Suprapubic skin (tissue), 4 donors: ENCODE data around the gene USP6NL. TPM values are rescaled to one million over a fixed set of nuclear protein-coding genes. Genes with fewer than 3 reads are reported as not detected.

Experiments used
- DNase-seq, 2 donors: peaks; one replicate each; pipeline ENCODE4 v3.0.0-alpha.2; 2019; ENCODE audit warnings: low spot score in 2 of 2
- H3K27ac ChIP-seq: fragments of 200-600 bp; sonication (generic); one replicate; pipeline ENCODE4 v1.5.1; 2019
- H3K27me3 ChIP-seq: fragments of 200-600 bp; sonication (generic); one replicate; pipeline ENCODE4 v1.5.1; 2019
- H3K36me3 ChIP-seq: fragments of 200-600 bp; sonication (generic); one replicate; pipeline ENCODE4 v1.5.1; 2019
- H3K4me1 ChIP-seq: fragments of 200-600 bp; sonication (generic); one replicate; pipeline ENCODE4 v1.5.1; 2019
- H3K4me3 ChIP-seq: fragments of 200-600 bp; sonication (generic); one replicate; pipeline ENCODE4 v1.5.1; 2019; ENCODE audit warnings: mild to moderate bottlenecking
- H3K9me3 ChIP-seq: fragments of 200-600 bp; sonication (generic); one replicate; pipeline ENCODE4 v1.5.1; 2019
- EP300 ChIP-seq: sonication (generic); formaldehyde crosslinking; IDR thresholded peaks from one replicate; pipeline ENCODE4 v1.6.1; 2017; ENCODE audit warnings: antibody characterized with exemption
- POLR2A ChIP-seq, 2 donors: fragments of 450-650 bp; IDR thresholded peaks; one replicate each; pipeline ENCODE4 v1.6.1; 2017; ENCODE audit warnings: antibody characterized with exemption in 2 of 2, mild to moderate bottlenecking in 2 of 2, moderate library complexity in 2 of 2
- POLR2AphosphoS5 ChIP-seq, 3 donors: sonication (generic); formaldehyde crosslinking; IDR thresholded peaks; one replicate each; pipeline ENCODE4 v1.6.1; 2017; ENCODE audit warnings: antibody characterized with exemption in 3 of 3
- WGBS: methylation state at CpG from one replicate; pipeline ENCODE4 v1.1.5; 2018; 5-methylcytosine and 5-hydroxymethylcytosine counted together
- total RNA-seq, 4 donors: library from RNA; depleted of rRNA; stranded (reverse); fragments of >200 nt; gene quantifications; one replicate each; pipeline ENCODE4 v1.1.0, GENCODE V29; 2016
- TF ChIP-seq, protein P1 (sequence below), 2 donors: fragments of 200-600 bp in 1 of 2; fragments of 450-650 bp in 1 of 2; sonication (generic) in 1 of 2; IDR thresholded peaks; one replicate each; pipeline ENCODE4 v1.5.1; 2016 to 2019; ENCODE audit warnings: antibody characterized with exemption in 2 of 2, mild to moderate bottlenecking in 1 of 2, moderate library complexity in 1 of 2

Gene USP6NL
- total RNA-seq, 4 donors from 2014 or later = 23.2 to 33.8 (median 27.7) TPM

DNA sequence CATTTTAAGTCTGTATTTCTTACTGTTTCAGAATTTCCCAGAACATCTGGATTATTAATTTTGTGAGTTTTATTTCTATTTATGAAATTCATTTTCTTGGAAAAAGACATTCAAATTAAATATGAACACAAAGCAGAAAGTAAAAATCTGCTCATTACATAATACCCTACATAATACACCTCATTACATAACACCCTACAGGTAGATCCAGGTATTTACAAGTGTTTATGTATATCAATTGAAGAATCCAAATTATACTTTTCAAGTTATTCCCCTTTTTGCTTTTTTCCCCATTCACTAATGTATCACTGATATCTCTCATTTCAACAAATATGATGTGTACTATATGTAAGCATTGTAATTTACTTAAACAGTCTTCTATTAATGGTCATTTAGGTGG lies 129.1 kb downstream of the USP6NL start:
- no peak overlapping the region for H3K27ac ChIP-seq
- DNase-seq = no peak
- no peak overlapping the region for H3K4me3 ChIP-seq
- peaks cover 14% of the 10 kb centered on the region for H3K36me3 ChIP-seq
- TF ChIP-seq, protein P1, sequence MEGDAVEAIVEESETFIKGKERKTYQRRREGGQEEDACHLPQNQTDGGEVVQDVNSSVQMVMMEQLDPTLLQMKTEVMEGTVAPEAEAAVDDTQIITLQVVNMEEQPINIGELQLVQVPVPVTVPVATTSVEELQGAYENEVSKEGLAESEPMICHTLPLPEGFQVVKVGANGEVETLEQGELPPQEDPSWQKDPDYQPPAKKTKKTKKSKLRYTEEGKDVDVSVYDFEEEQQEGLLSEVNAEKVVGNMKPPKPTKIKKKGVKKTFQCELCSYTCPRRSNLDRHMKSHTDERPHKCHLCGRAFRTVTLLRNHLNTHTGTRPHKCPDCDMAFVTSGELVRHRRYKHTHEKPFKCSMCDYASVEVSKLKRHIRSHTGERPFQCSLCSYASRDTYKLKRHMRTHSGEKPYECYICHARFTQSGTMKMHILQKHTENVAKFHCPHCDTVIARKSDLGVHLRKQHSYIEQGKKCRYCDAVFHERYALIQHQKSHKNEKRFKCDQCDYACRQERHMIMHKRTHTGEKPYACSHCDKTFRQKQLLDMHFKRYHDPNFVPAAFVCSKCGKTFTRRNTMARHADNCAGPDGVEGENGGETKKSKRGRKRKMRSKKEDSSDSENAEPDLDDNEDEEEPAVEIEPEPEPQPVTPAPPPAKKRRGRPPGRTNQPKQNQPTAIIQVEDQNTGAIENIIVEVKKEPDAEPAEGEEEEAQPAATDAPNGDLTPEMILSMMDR (IDR thresholded peaks at IDR 0.05) = no peak
- TF ChIP-seq EP300 (no peak), POLR2A (IDR thresholded peaks at IDR 0.05) (no peak), POLR2AphosphoS5 (IDR thresholded peaks at IDR 0.05) (no peak)
- H3K4me1 ChIP-seq = no peaks in the 10 kb centered on the region
- no peaks in the 10 kb centered on the region for H3K9me3 ChIP-seq
- H3K27me3 ChIP-seq = no peaks in the 10 kb centered on the region

DNA sequence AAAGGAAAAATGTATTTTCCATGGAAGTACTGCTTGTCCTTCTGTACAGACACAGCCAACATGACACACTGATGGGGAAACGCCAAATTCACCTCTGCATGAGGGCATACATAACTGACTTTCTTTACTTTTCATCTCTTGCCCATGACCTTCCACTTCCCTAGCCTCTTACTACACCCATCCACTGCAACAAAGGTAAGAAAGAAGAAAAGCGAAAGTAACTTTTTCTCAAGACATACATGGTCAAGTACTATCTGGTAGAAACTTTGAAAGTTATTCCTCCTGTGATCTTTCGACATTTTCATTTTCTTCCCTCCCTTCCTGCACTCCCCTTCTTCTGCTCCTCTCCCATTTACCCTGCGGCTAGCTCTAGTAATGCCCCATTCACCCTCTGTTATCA lies 130.8 kb downstream of the USP6NL start:
- 94% methylated on average over 4 of the region's 4 CpGs for WGBS

GRCh38 chr10:11479300-11479699 lies 132.2 kb downstream of the USP6NL start:
- Histone ChIP-seq H3K4me1 (no peaks in the 10 kb centered on the region), H3K4me3 (no peak overlapping the region), H3K36me3 (peaks cover 11% of the 10 kb centered on the region), H3K27ac (no peak overlapping the region), H3K9me3 (no peaks in the 10 kb centered on the region), H3K27me3 (no peaks in the 10 kb centered on the region)
- 95% methylated on average over 7 of the region's 7 CpGs for WGBS
- no peak for DNase-seq
- TF ChIP-seq, protein P1 (IDR thresholded peaks at IDR 0.05) = no peak
- TF ChIP-seq POLR2AphosphoS5 (IDR thresholded peaks at IDR 0.05) (no peak), POLR2A (IDR thresholded peaks at IDR 0.05) (no peak), EP300 (no peak)

More for the DNA sequence above, 130.8 kb downstream of the USP6NL start:
- H3K27ac ChIP-seq = no peak overlapping the region
- H3K9me3 ChIP-seq = no peaks in the 10 kb centered on the region
- TF ChIP-seq POLR2AphosphoS5 (IDR thresholded peaks at IDR 0.05) (no peak), EP300 (no peak), POLR2A (IDR thresholded peaks at IDR 0.05) (no peak)
- TF ChIP-seq, protein P1 (IDR thresholded peaks at IDR 0.05) = no peak
- peaks cover 14% of the 10 kb centered on the region for H3K36me3 ChIP-seq
- H3K4me1 ChIP-seq = no peaks in the 10 kb centered on the region
- DNase-seq = no peak
- no peaks in the 10 kb centered on the region for H3K27me3 ChIP-seq
- H3K4me3 ChIP-seq = no peak overlapping the region

- no peak overlapping the region for H3K4me3 ChIP-seq
- no peaks in the 10 kb centered on the region for H3K27me3 ChIP-seq
- H3K4me1 ChIP-seq = no peaks in the 10 kb centered on the region
- H3K9me3 ChIP-seq = no peaks in the 10 kb centered on the region
- TF ChIP-seq POLR2A (IDR thresholded peaks at IDR 0.05) = no peak
- no peak for TF ChIP-seq EP300
- no peak for TF ChIP-seq POLR2AphosphoS5 (IDR thresholded peaks at IDR 0.05)
- TF ChIP-seq, protein P1 (IDR thresholded peaks at IDR 0.05) = no peak
- H3K36me3 ChIP-seq = peaks cover 11% of the 10 kb centered on the region
- DNase-seq = no peak
- 100% methylated on average over 1 of the region's 1 CpG for WGBS
- H3K27ac ChIP-seq = no peak overlapping the region
These were observed 132.6 kb downstream of the USP6NL start for GRCh38 chr10:11478807-11479206.

- no peaks in the 10 kb centered on the region for H3K4me1 ChIP-seq
- TF ChIP-seq, protein P1 (IDR thresholded peaks at IDR 0.05) = no peak
- H3K27me3 ChIP-seq = no peaks in the 10 kb centered on the region
- H3K4me3 ChIP-seq = no peak overlapping the region
- no peak overlapping the region for H3K27ac ChIP-seq
- peaks cover 6% of the 10 kb centered on the region for H3K36me3 ChIP-seq
- 92% methylated on average over 3 of the region's 3 CpGs for WGBS
- DNase-seq = no peak
- H3K9me3 ChIP-seq = no peaks in the 10 kb centered on the region
These were observed 135.5 kb downstream of the USP6NL start for GRCh38 chr10:11475831-11476434.
